Body of pancreas (tissue), 4 donors: ENCODE data around the gene AMTN. TPM values are rescaled to one million over a fixed set of nuclear protein-coding genes. Genes with fewer than 3 reads are reported as not detected.

Experiments
- ATAC-seq: fragments of 150-250 bp; one replicate; pipeline ENCODE4 v1.9.1; 2016
- DNase-seq, 4 donors: peaks; one replicate each; pipeline ENCODE4 v3.0.0-alpha.2; 2019
- H3K27ac ChIP-seq, 4 donors: fragments of 200-600 bp; sonication (generic); 1 replicate in 3 of 4; 2 replicates in 1 of 4; pipeline versions ENCODE4 v1.5.1 to v1.6.1; 2016 to 2019; ENCODE audit warnings: mild to moderate bottlenecking in 1 of 4, mixed read lengths in 1 of 4, moderate library complexity in 1 of 4
- H3K27me3 ChIP-seq, 2 donors: fragments of 200-600 bp; sonication (generic); one replicate each; pipeline ENCODE4 v1.6.0; 2016; ENCODE audit warnings: mild to moderate bottlenecking in 1 of 2
- H3K36me3 ChIP-seq, 2 donors: fragments of 200-600 bp; sonication (generic); replicated peaks in 1 of 2; 2 replicates each; pipeline ENCODE4 v1.5.1; 2016; ENCODE audit warnings: low read depth in 2 of 2; ENCODE audit not compliant: insufficient read depth in 1 of 2
- H3K4me1 ChIP-seq: fragments of 200-600 bp; sonication (generic); one replicate; pipeline ENCODE4 v1.6.0; 2016
- H3K4me3 ChIP-seq, 2 donors: fragments of 200-600 bp; sonication (generic); 1 replicate in 1 of 2; 2 replicates in 1 of 2; pipeline ENCODE4 v1.5.1; 2016 to 2019
- H3K9me3 ChIP-seq, 3 donors: fragments of 200-600 bp; sonication (generic); 1 replicate in 2 of 3; 2 replicates in 1 of 3; pipeline ENCODE4 v1.5.1; 2016
- CTCF ChIP-seq, 7 experiments: fragments of 450-650 bp in 4 of 7; fragments of 200-600 bp in 3 of 7; sonication (generic) in 3 of 7; IDR thresholded peaks; one replicate each; pipeline ENCODE4 v1.5.1; 2016 to 2019; ENCODE audit warnings: antibody characterized with exemption in 7 of 7
- POLR2A ChIP-seq, 3 donors: fragments of 450-650 bp; IDR thresholded peaks; one replicate each; pipeline ENCODE4 v1.6.1; 2016; ENCODE audit warnings: antibody characterized with exemption in 3 of 3, mild to moderate bottlenecking in 2 of 3
- WGBS, 2 donors: methylation state at CpG; one replicate each; pipeline ENCODE4 v1.1.5; 2017; 5-methylcytosine and 5-hydroxymethylcytosine counted together
- intact Hi-C: fragments of 100-400 bp; cut with DNase I; formaldehyde crosslinking; loops from one replicate; pipeline ENCODE4 v1.15.1; 2023
- total RNA-seq, 2 donors: library from RNA; depleted of rRNA; stranded (reverse); fragments of >200 nt; gene quantifications; one replicate each; pipeline ENCODE4 v1.1.0, GENCODE V29; 2016

AMTN gene
- total RNA-seq, 2 donors from 2014 or later, result not detected

DNA sequence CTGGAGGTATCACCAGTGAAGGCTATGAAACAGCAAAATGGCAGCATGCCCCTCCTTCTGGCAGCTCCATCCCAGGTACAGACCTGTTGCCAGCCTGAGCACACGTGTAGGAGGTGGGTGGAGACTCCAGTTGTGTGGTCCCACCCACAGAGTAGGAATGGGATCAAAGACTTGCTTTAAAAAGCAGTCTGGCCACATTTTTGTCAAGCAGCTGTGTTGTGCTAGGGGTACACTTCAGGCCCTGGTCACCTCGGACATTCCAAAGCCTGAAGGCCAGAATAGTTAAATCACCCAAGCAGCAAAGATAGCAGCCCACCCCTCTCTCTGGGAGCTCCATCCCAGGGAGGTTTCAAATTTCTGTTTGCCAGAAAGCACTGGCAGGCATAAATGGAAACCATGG is 53.4 kb downstream of the AMTN start:
- intact Hi-C loops, result no loop called here
- Histone ChIP-seq H3K4me3 (no peak overlapping the region), H3K9me3 (no peaks in the 10 kb centered on the region), H3K27ac (no peak overlapping the region), H3K27me3 (no peaks in the 10 kb centered on the region), H3K4me1 (no peaks in the 10 kb centered on the region), H3K36me3 (no peaks in the 10 kb centered on the region)
- ATAC-seq, result no peak
- 11 to 43% methylated on average over 2 of the region's 2 CpGs for WGBS, 2 donors
- TF ChIP-seq CTCF (IDR thresholded peaks at IDR 0.05) (no peak), POLR2A (IDR thresholded peaks at IDR 0.05) (no peak)
- DNase-seq, result no peak

- Histone ChIP-seq H3K27ac (no peak overlapping the region), H3K4me3 (no peak overlapping the region), H3K9me3 (no peaks in the 10 kb centered on the region), H3K4me1 (no peaks in the 10 kb centered on the region), H3K36me3 (no peaks in the 10 kb centered on the region), H3K27me3 (no peaks in the 10 kb centered on the region)
- intact Hi-C loops, result no loop called here
- ATAC-seq (no peak), DNase-seq (no peak)
- TF ChIP-seq POLR2A (IDR thresholded peaks at IDR 0.05) (no peak), CTCF (IDR thresholded peaks at IDR 0.05) (no peak)
Observed at GRCh38 chr4:70575964-70576363, 57.6 kb downstream of the AMTN start.

DNA sequence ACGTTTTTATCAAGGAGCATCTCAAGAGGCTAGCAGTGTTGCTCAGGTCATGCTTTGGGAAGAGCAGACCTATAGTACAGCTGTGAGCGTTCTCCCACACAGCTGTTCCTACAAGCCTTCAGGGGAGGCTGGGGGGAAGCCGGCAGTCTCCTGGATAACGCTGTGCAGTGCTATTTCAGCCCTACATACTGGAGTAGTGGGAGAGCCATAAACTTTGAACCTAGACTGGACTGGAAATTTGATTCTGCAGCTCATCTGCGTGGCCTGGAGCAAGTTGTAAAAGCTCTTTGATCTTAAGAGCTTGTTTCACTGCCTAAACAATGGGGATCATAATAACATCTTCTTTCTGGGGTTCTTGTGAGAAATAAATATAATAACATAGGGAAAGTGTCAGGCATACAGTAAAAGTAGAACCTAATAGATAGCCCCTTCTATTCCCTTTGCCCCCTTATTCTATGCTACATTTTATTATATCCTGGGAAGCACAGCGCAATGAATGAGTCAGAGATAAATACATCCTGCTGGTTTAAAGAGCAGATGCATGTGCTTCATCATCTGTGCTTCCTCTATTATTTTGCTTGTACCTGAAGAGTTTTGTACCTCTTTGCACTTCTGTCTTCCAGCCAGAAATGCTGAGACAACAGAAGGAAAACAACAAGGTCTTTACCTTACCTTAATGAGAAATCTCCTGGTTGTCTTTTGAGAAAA is 59.0 kb downstream of the AMTN start:
- Histone ChIP-seq H3K27me3 (no peaks in the 10 kb centered on the region), H3K27ac (no peak overlapping the region), H3K9me3 (no peaks in the 10 kb centered on the region), H3K4me1 (no peaks in the 10 kb centered on the region), H3K36me3 (no peaks in the 10 kb centered on the region), H3K4me3 (no peak overlapping the region)
- WGBS, 2 donors, result 66 to 71% methylated on average over 6 of the region's 6 CpGs
- intact Hi-C loops, result no loop called here
- no peak for ATAC-seq
- TF ChIP-seq POLR2A (IDR thresholded peaks at IDR 0.05) (no peak), CTCF (IDR thresholded peaks at IDR 0.05) (no peak)
- no peak for DNase-seq

DNA sequence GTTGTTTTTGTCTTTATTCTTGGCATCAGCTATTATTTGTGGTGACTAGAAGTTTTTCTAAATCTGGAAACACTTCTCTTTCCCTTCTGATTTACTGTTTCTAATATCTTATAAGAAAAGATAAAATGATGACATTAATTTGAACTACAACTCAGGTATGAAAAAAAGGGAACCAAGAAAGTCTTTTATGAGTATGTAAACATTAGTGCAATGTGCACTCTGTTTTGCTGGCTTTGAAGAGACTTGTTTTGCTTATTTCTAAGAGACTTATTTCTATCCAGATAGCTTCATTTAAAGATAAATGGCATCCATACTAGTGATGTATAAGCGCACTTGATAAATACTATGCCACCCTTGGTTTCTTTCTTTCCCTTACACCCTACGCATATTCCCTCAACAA is 63.6 kb downstream of the AMTN start:
- 92 to 94% methylated on average over 2 of the region's 2 CpGs for WGBS, 2 donors
- peaks cover 11% of the 10 kb centered on the region for H3K4me1 ChIP-seq
- TF ChIP-seq CTCF (IDR thresholded peaks at IDR 0.05) (no peak), POLR2A (IDR thresholded peaks at IDR 0.05) (no peak)
- H3K4me3 ChIP-seq, result no peak overlapping the region
- no peak overlapping the region for H3K27ac ChIP-seq
- H3K9me3 ChIP-seq, result no peaks in the 10 kb centered on the region
- no peak for DNase-seq
- no peak for ATAC-seq
- intact Hi-C loops, result no loop called here
- no peaks in the 10 kb centered on the region for H3K36me3 ChIP-seq
- no peaks in the 10 kb centered on the region for H3K27me3 ChIP-seq

Other genes starting within 250 kb of the AMTN start
- not detected for gene CABS1, start 183.6 kb upstream of the AMTN start, total RNA-seq
- gene SMR3A, start 157.8 kb upstream of the AMTN start, total RNA-seq, result not detected
- gene SMR3B, start 135.4 kb upstream of the AMTN start, total RNA-seq, result not detected
- 1 to 10 TPM in 1 of 2 donors, not detected in 1; 2.1 TPM for gene OPRPN, start 120.6 kb upstream of the AMTN start, total RNA-seq
- gene MUC7, start 46.4 kb upstream of the AMTN start, total RNA-seq, result not detected
- gene AMBN, start 73.7 kb downstream of the AMTN start, total RNA-seq, result not detected
- 1 to 10 TPM in 1 of 2 donors, under 1 TPM in 1; 0.99 to 2.3 TPM for gene ENAM, start 110.2 kb downstream of the AMTN start, total RNA-seq
- gene JCHAIN, start 147.9 kb downstream of the AMTN start, total RNA-seq, result 10 to 100 TPM; 13.2 to 27.7 TPM
- gene UTP3, start 170.0 kb downstream of the AMTN start, total RNA-seq, result 10 to 100 TPM; 12.5 to 15.5 TPM
- 10 to 100 TPM; 46.4 to 62.6 TPM for gene RUFY3, start 203.4 kb downstream of the AMTN start, total RNA-seq